Measurements from ENCODE around the gene EXD3.
"Not testable (repeated sequence)": the region's sequence is repeated elsewhere in the genome, so short reads cannot be mapped to it uniquely, and the experiment has no call there.

Gene EXD3

DNA sequence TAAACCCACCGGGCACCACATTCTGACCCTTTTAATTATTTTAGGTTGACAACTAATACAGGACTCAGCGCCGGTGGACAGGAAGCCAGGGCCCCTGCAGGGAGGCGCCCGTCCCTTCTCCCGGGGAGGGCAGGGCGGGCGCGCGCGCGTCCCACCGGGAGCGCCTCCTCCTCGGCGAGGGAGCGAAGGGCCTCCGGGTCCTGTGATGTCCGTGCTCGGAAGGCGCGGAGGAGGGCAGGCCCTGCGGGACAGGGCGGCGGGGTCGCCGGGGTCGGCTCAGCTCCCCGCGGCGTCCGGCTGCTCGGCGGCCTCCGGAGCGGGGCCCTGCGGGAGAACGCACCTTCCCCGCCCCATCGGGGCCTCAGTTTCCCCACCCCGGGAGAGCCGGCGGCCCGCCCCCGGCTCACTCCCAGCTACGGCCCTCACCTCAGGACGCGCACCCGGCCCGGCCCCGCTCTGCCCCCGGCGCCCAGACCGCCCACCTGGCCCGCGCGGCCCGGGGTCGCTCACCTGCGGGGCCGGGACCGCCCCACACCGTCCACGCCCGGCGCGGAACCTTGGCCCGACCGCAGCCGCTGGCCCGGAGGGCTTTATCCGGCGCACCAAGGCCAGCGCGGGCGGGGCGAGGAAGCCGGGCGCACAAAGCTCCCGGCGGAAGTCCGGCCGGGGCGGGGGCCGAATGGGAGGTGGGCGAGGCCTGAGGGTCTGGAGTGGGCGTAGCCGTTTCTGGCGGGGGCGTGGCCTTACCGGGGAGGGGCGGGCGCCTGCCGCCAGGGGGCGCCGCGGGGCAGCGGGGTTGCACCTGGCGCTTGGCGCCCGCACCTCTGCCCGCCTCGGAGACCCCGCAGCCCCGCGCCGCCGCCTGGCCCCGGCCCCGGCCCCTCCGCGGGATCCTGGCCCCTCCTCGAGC, at the start of gene EXD3, which contains the start of gene NOXA1:
Gene EXD3 (minus strand): TSS at position 559 of the 910 bp plus-strand sequence. CDS start 27,805 bp downstream, outside the sequence.
Gene NOXA1 (plus strand): TSS at position 790 of the 910 bp plus-strand sequence. CDS start 137 bp downstream, outside the sequence.
- DNase-seq: peak; percentile 76

DNA sequence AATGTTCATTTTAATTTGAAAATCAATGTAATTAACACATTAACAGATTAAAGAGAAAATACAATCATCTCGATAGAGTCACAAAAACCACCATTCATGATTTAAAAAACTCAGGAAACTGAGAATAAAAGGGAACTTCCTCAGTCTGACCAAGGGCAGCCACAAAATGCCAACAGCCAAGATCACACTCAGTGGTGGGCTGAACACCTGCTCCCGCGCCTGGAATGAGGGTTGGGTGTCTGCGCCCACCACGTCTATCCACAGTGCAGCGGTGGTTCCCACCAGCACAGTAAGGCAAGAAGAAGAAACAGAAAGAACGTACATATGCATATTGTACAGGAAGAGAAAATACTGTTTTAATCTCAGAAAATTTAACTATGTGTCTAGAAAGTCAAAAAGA, 47.8 kb upstream of the EXD3 start:
- DNase-seq: no peak

- DNase-seq: no peak
These were observed 44.9 kb upstream of the EXD3 start for GRCh38 chr9:137467896-137468295.

- DNase-seq: no peak
These were observed 44.2 kb upstream of the EXD3 start for GRCh38 chr9:137467161-137467581.

DNA sequence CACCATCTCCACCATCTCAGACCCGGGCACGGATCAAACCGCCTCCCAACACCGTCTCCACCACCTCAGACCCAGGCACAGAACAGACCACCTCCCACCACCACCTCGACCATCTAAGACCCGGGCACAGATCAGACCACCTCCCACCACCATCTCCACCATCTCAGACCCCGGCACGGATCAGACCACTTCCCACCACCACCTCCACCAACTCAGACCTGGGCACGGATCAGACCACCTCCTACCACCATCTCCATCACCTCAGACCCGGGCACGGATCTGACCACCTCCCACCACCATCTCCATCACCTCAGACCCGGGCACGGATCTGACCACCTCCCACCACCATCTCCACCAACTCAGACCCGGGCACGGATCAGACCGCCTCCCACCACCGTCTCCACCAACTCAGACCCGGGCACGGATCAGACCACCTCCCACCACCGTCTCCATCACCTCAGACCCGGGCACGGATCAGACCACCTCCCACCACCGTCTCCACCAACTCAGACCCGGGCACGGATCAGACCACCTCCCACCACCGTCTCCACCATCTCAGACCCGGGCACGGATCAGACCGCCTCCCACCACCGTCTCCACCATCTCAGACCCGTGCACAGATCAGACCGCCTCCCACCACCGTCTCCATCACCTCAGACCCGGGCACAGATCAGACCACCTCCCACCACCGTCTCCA, 43.6 kb upstream of the EXD3 start:
- not testable (repeated sequence) for DNase-seq

GRCh38 chr9:137465720-137466388, 42.9 kb upstream of the EXD3 start:
- DNase-seq: no peak

DNA sequence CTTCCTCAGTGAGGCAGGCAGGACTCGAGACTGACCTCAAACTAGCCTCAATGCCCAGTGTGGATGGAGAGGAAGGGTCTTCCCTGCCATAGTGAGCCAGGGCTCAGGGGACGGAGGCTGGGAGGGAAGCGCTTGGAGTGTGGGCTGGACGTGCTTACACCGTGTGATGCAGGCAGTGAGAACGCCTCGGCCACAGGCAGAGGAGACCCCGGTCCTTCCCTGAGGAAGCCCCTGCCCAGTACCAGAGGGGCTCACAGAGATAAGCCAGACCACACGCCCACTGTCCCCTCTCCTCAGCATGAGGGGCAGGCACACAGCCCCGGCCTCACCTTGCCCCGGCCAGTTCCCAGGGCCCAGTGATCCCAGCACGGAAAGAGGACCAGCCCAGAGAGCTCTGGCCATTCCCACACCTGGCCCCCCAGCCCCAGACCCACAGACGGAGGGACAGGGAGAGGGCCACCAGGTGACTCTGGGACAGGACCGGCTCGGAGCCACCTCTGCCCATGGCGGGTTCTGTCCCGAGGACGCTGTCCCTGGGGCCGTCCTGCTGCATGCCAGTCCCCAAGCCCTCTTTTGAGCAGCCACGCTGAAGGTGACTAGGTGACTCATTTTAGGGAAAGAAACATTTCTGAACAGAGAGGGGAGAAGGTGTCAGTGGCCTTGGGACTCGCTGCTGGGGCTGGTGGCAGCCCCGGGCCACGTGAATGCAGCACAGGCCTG, 42.2 kb upstream of the EXD3 start:
- no peak for DNase-seq

DNA sequence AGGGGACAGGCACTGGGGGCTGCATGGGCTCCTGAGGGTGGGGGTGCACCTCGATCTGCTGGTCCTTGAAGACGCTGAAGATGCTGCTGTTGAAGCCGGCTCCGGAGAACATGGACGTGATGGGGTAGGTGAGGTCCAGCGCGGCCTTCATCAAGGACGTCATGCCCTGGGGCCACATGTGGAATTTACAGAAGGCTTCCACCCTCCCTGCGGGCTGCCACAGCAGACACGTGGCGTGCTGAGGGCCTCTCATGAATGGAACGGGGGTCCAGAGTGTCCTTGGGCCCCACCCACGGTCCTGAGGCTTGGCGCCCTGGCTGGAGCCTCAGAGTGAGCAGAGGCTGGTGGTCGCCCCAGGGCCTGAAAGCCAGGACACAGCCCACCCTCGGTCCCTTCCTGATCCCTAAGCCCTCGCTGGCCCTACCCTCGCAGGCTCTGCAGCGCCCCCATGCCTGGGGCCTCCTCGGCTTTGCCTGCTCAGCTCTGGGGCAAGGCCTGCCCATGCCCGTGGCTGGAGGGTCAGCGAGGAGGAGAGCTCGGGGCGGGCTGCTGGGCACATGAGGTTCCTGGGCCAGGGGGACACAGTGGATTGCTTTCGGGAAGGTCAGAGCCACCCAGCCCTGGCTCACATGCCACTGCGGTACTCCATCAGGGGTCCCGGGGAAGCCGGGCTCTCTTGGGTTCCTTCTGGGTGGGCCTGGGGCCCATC, 41.5 kb upstream of the EXD3 start:
- no peak for DNase-seq

DNA sequence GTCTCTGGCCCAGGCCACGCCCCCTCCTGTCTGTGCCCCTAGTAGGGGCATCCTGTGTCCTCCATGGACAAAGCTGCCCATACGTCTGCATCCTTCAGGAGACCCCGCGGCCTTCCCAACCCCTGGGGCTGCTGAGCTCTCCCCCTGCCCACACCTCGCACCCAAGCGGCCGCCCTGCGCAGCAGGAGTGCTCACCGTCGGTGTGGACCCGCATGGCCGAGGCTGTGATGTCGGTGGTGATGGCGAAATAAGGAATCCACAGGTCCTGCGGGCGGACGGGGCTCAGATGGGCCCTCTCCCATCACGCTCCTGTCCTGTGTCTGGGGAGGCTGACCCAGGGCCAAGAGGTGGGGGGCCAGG, 40.9 kb upstream of the EXD3 start:
- no peak for DNase-seq

DNA sequence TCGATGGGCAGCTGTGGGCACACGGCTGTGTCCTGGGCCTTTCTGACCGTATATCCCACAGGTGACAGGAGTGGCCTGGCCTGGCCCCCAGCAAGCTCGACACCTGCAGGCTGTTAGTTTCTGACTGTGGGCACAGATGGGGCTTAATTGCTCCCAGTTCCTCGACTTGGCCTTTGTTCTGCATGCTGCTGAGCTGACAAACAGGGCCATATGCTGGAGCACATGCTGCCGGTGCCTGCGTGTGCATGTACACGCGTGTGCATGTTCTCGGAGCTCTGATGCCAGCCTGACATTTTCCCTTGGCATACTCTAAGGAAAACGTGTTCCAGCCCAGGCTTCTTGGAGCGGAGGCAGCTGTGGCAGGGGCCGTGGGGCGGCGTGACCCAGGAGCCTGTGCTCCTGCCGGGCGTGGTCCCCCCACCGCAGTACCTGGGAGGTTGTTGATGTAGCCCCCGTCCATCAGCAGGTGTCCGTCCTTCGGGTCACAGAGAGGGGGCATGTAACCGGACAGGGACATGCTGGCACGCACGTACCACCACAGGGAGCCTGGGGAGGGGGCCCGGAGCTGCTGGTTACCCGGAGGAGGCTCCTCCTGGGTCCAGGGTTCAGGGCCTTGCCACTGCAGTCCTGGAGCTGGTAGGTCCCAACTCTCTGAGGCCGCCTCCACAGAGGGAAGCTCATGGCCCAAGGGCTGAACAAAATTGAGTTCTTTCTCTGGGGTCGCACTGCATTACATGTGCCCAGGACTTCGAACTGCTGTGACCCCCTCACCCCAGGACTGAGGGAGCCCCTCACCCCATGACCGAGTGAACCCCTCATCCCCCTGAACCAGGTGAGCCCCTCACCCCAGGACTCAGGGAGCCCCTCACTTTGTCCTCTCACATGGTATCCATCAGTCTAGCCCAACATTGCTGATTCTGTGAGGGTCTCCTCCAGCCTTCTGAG, 40.3 kb upstream of the EXD3 start:
- no peak for DNase-seq

- DNase-seq: no peak
These were observed 39.5 kb upstream of the EXD3 start for GRCh38 chr9:137462396-137462985.

DNA sequence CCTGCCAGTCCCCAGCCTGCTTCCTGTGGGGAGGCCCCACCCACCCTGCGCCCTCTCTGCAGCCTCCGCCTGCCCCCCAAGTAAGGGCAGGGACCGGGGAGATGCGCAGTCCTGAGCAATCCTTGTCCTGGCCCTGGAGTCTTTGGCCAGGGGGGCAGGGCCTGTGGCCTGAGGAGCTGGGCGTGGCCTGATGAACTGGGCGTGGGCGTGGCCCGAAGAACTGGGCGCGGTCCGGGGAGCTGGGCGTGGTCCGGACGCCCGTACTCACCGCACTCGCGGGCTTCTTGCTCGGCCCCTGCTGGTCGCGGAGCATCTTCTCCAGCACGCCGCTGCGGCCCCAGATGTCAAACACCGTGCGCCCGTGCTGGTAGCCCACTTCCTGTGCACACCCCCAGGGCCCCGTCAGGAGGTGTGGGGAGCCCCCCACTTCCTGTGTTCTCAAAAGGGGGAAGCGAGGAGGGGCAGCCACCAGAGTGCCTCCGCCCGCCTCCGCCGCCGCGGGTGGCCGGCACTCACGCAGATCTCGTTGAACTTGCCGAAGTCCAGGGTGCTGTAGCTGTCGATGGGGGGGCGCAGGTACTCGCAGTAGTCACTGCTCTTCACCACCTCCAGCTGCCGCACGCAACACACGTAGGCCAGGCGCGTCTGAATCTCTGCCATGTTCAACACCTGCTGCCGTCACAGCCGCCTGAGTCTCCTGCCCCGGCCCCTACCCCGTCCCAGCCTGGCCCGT, 38.9 kb upstream of the EXD3 start:
- peak; percentile 24 for DNase-seq

DNA sequence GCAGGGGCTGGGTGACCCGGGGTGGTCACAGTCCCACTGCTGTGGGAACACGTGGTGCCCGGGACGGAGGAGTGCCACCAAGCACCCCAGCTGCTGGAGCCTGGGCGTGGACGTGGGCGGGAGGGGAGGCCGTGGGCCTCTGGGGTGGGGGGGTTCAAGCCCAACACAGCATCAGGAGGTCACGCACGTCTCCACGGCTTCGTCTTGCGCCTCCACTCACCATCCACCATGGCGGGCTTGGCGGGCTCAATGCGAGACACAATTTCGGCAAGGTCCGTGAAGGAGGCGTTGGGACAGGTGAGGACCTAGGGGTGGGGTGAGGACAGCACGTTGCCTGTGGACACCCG, 38.3 kb upstream of the EXD3 start:
- no peak for DNase-seq

GRCh38 chr9:137460363-137461315, 37.7 kb upstream of the EXD3 start:
- no peak for DNase-seq

DNA sequence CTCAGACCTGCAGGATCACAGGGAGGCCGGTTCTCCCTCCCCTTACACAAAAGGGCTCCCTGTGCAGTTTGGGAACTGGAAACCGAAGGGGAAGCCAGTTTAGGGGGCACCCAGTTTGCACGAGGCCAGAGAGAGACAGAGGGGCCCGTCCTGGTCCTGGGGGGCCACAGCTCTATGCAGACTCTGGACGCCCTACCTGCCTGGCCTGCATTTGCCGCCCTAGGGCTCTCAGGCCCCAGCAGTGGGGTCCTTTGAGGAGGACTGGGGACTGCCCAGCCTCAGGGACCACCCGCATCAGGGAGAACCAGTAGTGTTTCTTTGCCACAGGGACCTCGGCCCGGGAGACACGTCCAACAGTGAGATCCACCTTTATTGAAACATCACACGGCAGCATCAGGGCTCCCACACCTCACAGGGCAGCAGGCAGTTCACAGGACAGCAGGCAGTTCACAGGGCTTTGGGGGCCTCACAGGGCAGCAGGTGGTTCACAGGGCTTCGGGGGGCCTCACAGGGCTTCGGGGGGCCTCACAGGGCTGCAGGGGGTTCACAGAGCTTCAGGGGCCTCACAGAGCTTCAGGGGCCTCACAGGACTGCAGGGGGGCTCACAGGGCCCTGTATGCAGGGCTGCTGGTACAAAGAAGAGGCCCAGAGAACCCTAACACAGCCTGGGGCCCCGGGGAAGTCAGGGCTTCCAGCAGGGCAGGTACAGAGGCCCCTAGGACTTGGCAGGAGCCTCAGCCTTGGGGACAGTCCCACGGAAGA, 36.8 kb upstream of the EXD3 start:
- DNase-seq: no peak

- peak; percentile 63 for DNase-seq
These were observed 36.2 kb upstream of the EXD3 start, which contains the start of gene NSMF for GRCh38 chr9:137459152-137459600. TSS of gene NSMF (minus strand) at chr9:137459334. CDS start at chr9:137459102, 232 bp downstream.
